ENCODE results near the gene ZNF780B. TPM values are rescaled to one million over a fixed set of nuclear protein-coding genes. Genes with fewer than 3 reads are reported as not detected.

ZNF780B gene
- total and polyA plus RNA-seq, 2 donors (not counting 3 experiments of a cell fraction or from before 2014, with no cell fraction given), result 2.6 to 13.5 TPM

GRCh38 chr19:40026597-40026970, 29.4 kb downstream of the ZNF780B start:
- no peak for DNase-seq (ENCODE audit: low read depth, low spot score)
- BruUV-seq (replicated peaks), result no TSS peak
- POLR2A ChIA-PET, result no interaction called here
- intact Hi-C loops (cut with micrococcal nuclease) (no loop called here), dilution Hi-C loops (cut with MboI; ENCODE audit: extremely low pct_ligation_motif_present, low sequenced_read_pairs) (no loop called here)
- H3K79me2 ChIP-seq (ENCODE audit: control insufficient read depth, insufficient read depth, low read length), result no peaks in the 10 kb centered on the region
- H3K9me3 ChIP-seq (replicated peaks; ENCODE audit: control insufficient read depth, insufficient read depth, low read length), result peaks cover 12% of the 10 kb centered on the region
- H3K4me2 ChIP-seq (ENCODE audit: insufficient read depth, low read length), result no peak overlapping the region
- H3K36me3 ChIP-seq (ENCODE audit: control insufficient read depth in 2 of 2, extremely low read depth in 1 of 2, insufficient read depth in 2 of 2, low read length in 2 of 2), result no peaks in the 10 kb centered on the region
- H3K4me3 ChIP-seq (replicated peaks in 1 of 3; ENCODE audit: insufficient read depth in 1 of 3, low read depth in 1 of 3, low read length in 3 of 3), result no peak overlapping the region
- no peaks in the 10 kb centered on the region for H3K9me1 ChIP-seq (replicated peaks; ENCODE audit: control insufficient read depth, extremely low read depth, insufficient read depth, low read length)
- H4K20me1 ChIP-seq (replicated peaks; ENCODE audit: control insufficient read depth, extremely low read depth, insufficient read depth, low read length), result no peaks in the 10 kb centered on the region
- H3K27me3 ChIP-seq (ENCODE audit: control insufficient read depth in 2 of 2, insufficient read depth in 2 of 2, low read length in 2 of 2), result no peaks in the 10 kb centered on the region
- no peak overlapping the region for H3K27ac ChIP-seq (ENCODE audit: insufficient read depth, low read depth, low read length)
- CTCF ChIA-PET, result no interaction called here
- no peak overlapping the region for H3K9ac ChIP-seq (replicated peaks; ENCODE audit: extremely low read depth, insufficient read depth, low read length)
- no peak for TF ChIP-seq MYC (IDR thresholded peaks at IDR 0.05; ENCODE audit: low read depth, low read length)
- TF ChIP-seq FOS (IDR thresholded peaks at IDR 0.05; ENCODE audit: borderline replicate concordance, insufficient read depth, low read length), result no peak
- no peak for TF ChIP-seq CTCF (IDR thresholded peaks at IDR 0.05; ENCODE audit: extremely low read depth in 1 of 2, insufficient read depth in 1 of 2, low read depth in 1 of 2, low read length in 2 of 2)
- no peak for TF ChIP-seq POLR2A (IDR thresholded peaks at IDR 0.05; ENCODE audit: low read depth, low read length)
- TF ChIP-seq JUN (IDR thresholded peaks at IDR 0.05; ENCODE audit: borderline replicate concordance, insufficient read depth, insufficient read length, low read depth), result no peak
- TF ChIP-seq GATA2 (IDR thresholded peaks at IDR 0.05; ENCODE audit: insufficient read depth, insufficient read length, low read depth, low read length), result no peak
- no peak for TF ChIP-seq POLR2AphosphoS5 (IDR thresholded peaks at IDR 0.05; ENCODE audit: insufficient read depth, low read depth, low read length)
- TF ChIP-seq, protein P1, sequence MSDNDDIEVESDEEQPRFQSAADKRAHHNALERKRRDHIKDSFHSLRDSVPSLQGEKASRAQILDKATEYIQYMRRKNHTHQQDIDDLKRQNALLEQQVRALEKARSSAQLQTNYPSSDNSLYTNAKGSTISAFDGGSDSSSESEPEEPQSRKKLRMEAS (IDR thresholded peaks at IDR 0.05; ENCODE audit: insufficient read depth, insufficient read length), result no peak
- TF ChIP-seq EZH2 (IDR thresholded peaks at IDR 0.05; ENCODE audit: borderline replicate concordance, low read depth, low read length, severe bottlenecking), result no peak
- H2AFZ ChIP-seq (ENCODE audit: low read depth, low read length), result no peak overlapping the region
- FAIRE-seq, result no peak
- H3K4me1 ChIP-seq (ENCODE audit: control insufficient read depth, extremely low read depth, insufficient read depth, low read length), result no peaks in the 10 kb centered on the region
